MM.1S (cell line): ENCODE measurements around the gene MAGI1.

ENCODE experiments used
- CTCF ChIP-seq: fragments of 300-600 bp; sonication (generic); IDR thresholded peaks from 2 replicates; pipeline ENCODE4 v1.5.1; 2016; ENCODE audit warnings: antibody characterized with exemption, low read length, mixed read lengths
- EZH2 ChIP-seq: fragments of 300-600 bp; sonication (generic); optimal IDR thresholded peaks from 2 replicates; pipeline ENCODE3; 2017; ENCODE audit warnings: low read depth, mild to moderate bottlenecking, antibody characterized with exemption, low read length, mixed read lengths

GRCh38 chr3:65787340-65787739, 251.4 kb downstream of the MAGI1 start:
- no peak for TF ChIP-seq CTCF
- TF ChIP-seq EZH2, result no peak
